Kidney (tissue), 22 donors: ENCODE data around the gene AJAP1. TPM values are rescaled to one million over a fixed set of nuclear protein-coding genes. Genes with fewer than 3 reads are reported as not detected.

ENCODE experiments used
- DNase-seq, 5 donors: peaks; one replicate each; pipeline ENCODE4 v3.0.0-alpha.2; 2013 to 2020
- FAIRE-seq: peaks from 2 replicates; lab custom pipeline; 2012; peaks lifted over from hg19 to GRCh38; lab: Jason Lieb, UNC
- H3K27ac ChIP-seq, 2 donors: one replicate each; pipeline ENCODE4 v1.7.0; 2013; ENCODE audit warnings: low read depth in 2 of 2, low read length in 2 of 2, inconsistent platforms in 1 of 2
- H3K27me3 ChIP-seq: one replicate; pipeline ENCODE4 v1.7.1; 2013; ENCODE audit warnings: low read length, inconsistent platforms; ENCODE audit not compliant: control insufficient read depth, insufficient read depth
- H3K36me3 ChIP-seq, 3 donors: one replicate each; pipeline versions ENCODE4 v1.7.0 to v1.7.1; 2013; ENCODE audit warnings: low read length in 3 of 3, control low read depth in 1 of 3, inconsistent platforms in 1 of 3; ENCODE audit not compliant: insufficient read depth in 3 of 3, control insufficient read depth in 2 of 3
- H3K4me1 ChIP-seq, 3 donors: one replicate each; pipeline versions ENCODE4 v1.7.0 to v1.7.1; 2013; ENCODE audit warnings: low read length in 3 of 3, inconsistent platforms in 1 of 3, low read depth in 1 of 3; ENCODE audit not compliant: control insufficient read depth in 2 of 3, insufficient read depth in 2 of 3
- H3K4me3 ChIP-seq, 3 donors: one replicate each; pipeline versions ENCODE4 v1.7.0 to v1.8.1; 2013; ENCODE audit warnings: low read length in 3 of 3, control low read depth in 1 of 3, inconsistent platforms in 1 of 3
- H3K9ac ChIP-seq, 3 donors: one replicate each; pipeline versions ENCODE4 v1.7.0 to v1.7.1; 2013; ENCODE audit warnings: low read length in 3 of 3, control low read depth in 1 of 3, inconsistent platforms in 1 of 3
- H3K9me3 ChIP-seq, 3 donors: one replicate each; pipeline versions ENCODE4 v1.7.0 to v1.7.1; 2013; ENCODE audit warnings: low read length in 3 of 3, control low read depth in 1 of 3, inconsistent platforms in 1 of 3; ENCODE audit not compliant: control insufficient read depth in 2 of 3, insufficient read depth in 1 of 3
- CTCF ChIP-seq: IDR thresholded peaks from 3 replicates; pipeline ENCODE4 v1.5.1; 2012; ENCODE audit warnings: mild to moderate bottlenecking, moderate library complexity, borderline replicate concordance; ENCODE audit not compliant: insufficient read depth; ENCODE audit errors: extremely low read depth
- intact Hi-C: fragments of 100-400 bp; cut with DNase I; formaldehyde crosslinking; loops from one replicate; pipeline ENCODE4 v1.11.1; 2022
- long read RNA-seq, 10 donors: library from polyadenylated mRNA in 1 of 10; unstranded in 1 of 10; transcript quantifications; one replicate each; pipeline ENCODE4 v2.0.0 and lab custom pipeline, GENCODE V29; 2021 to 2026
- polyA plus RNA-seq: library from polyadenylated mRNA; stranded (reverse); fragments of 350-450 nt; fragmentation: Illumina TruSeq; extraction: RNeasy Lipid Tissue Mini Kit (QIAGEN cat#74804); gene quantifications from one replicate; pipeline ENCODE4 v1.2.3, GENCODE V29; 2014; ENCODE audit warnings: low read depth, low replicate concordance; ENCODE audit not compliant: insufficient read depth
- total RNA-seq: library from RNA; stranded (reverse); fragmentation: NEBNext Ultra II Directional; extraction: Animal tissue kit (Norgen Biotek cat#: 25700); gene quantifications from one replicate; pipeline ENCODE4 v1.2.1, GENCODE V29; 2021
- donor health status: control.
- donor health status: control.
- donor health status: control.
- donor health status: control.
- donor health status: control.
- donor health status: DM: yes; HTN: yes; CAD: no.
- donor health status: Normal renal cell carcinoma (clear cell type).

The AJAP1 gene
- total RNA-seq (5.5 TPM), polyA plus RNA-seq (2.7 TPM)
- long read RNA-seq, donor 1: 0 reads
- long read RNA-seq, donor 2: 0 reads
- long read RNA-seq, donor 3: 0 reads
- long read RNA-seq, donor 4: 0 reads
- long read RNA-seq, donor 5: 0 reads
- long read RNA-seq, donor 6, full-length matches to known transcripts: 1 of 1 reads
- long read RNA-seq, donor 6, partial matches to known transcripts: 0 of 1 reads
- long read RNA-seq, donor 6, other reads (novel, unspliced or antisense): 0 of 1 reads
- long read RNA-seq, donor 7, full-length matches to known transcripts: 7 of 12 reads
- long read RNA-seq, donor 7, partial matches to known transcripts: 3 of 12 reads
- long read RNA-seq, donor 7, other reads (novel, unspliced or antisense): 2 of 12 reads
- long read RNA-seq, donor 8: 0 reads
- long read RNA-seq, donor 9: 0 reads
- long read RNA-seq, donor 10: 0 reads

- FAIRE-seq (no peak), DNase-seq (peak in 2 of 5 donors; percentile 47 to 61)
- Histone ChIP-seq H3K36me3 (no peaks in the 10 kb centered on the region), H3K9me3 (no peaks in the 10 kb centered on the region), H3K27ac (no peak within 1 kb of the TSS), H3K9ac (no peak within 1 kb of the TSS), H3K4me1 (peaks cover 0 to 11% (median 5%) of the 10 kb centered on the region in 3 donors), H3K4me3 (peak within 1 kb of the TSS in 1 of 3 donors; percentile 53), H3K27me3 (peaks cover 19% of the 10 kb centered on the region)
- intact Hi-C loops: loop anchor here (10.0 kb wide), 1 partner anchor 1091 kb away; no protein-coding TSS in a partner anchor
- TF ChIP-seq CTCF: no peak
These were observed at the start of gene AJAP1 for GRCh38 chr1:4653796-4654725. TSS of gene AJAP1 (plus strand) at chr1:4654609. CDS start at chr1:4655426, 817 bp downstream.

- Histone ChIP-seq H3K4me1 (no peaks in the 10 kb centered on the region), H3K4me3 (no peak overlapping the region), H3K9ac (no peak overlapping the region), H3K9me3 (peaks cover 0 to 10% (median 8%) of the 10 kb centered on the region in 3 donors), H3K36me3 (no peaks in the 10 kb centered on the region), H3K27ac (no peak overlapping the region), H3K27me3 (no peaks in the 10 kb centered on the region)
- FAIRE-seq (no peak), DNase-seq (peak in 2 of 5 donors; percentile 6 to 29)
- intact Hi-C loops: no loop called here
- TF ChIP-seq CTCF: no peak
These were observed 49.3 kb upstream of the AJAP1 start for GRCh38 chr1:4605158-4605557.

- intact Hi-C loops: no loop called here
- no peak for FAIRE-seq
- DNase-seq: peak in 2 of 5 donors; percentile 13 to 61
These were observed 42.7 kb upstream of the AJAP1 start for GRCh38 chr1:4611563-4612341.

More at GRCh38 chr1:4611563-4612341, 42.7 kb upstream of the AJAP1 start:
- H3K9ac ChIP-seq: no peak overlapping the region
- H3K4me3 ChIP-seq: no peak overlapping the region
- H3K4me1 ChIP-seq: no peaks in the 10 kb centered on the region
- no peaks in the 10 kb centered on the region for H3K27me3 ChIP-seq
- H3K36me3 ChIP-seq: no peaks in the 10 kb centered on the region
- no peak overlapping the region for H3K27ac ChIP-seq
- TF ChIP-seq CTCF: no peak
- peaks cover 0 to 13% (median 12%) of the 10 kb centered on the region in 3 donors for H3K9me3 ChIP-seq
